ENCODE measurements around the gene TMEM114. TPM values are rescaled to one million over a fixed set of nuclear protein-coding genes. Genes with fewer than 3 reads are reported as not detected.
A peak's percentile ranks its signal among the peaks of the same experiment; 100 is the strongest.

The TMEM114 gene
- total and polyA plus RNA-seq, 4 donors = 0.28 to 5.8 (median 2.5) TPM

- 77% methylated on average over 3 of the region's 4 CpGs for WGBS (ENCODE audit: insufficient coverage)
- no peaks in the 10 kb centered on the region for H3K9me3 ChIP-seq (ENCODE audit: control insufficient read depth, insufficient read depth, low read length)
- H3K27me3 ChIP-seq (ENCODE audit: control insufficient read depth, insufficient read depth, low read length) = no peaks in the 10 kb centered on the region
- H3K4me1 ChIP-seq (ENCODE audit: control insufficient read depth, insufficient read depth, low read length) = no peaks in the 10 kb centered on the region
- H3K36me3 ChIP-seq (ENCODE audit: control insufficient read depth, insufficient read depth, low read length) = peaks cover 70% of the 10 kb centered on the region
- DNase-seq (ENCODE audit: low read depth in 4 of 6, low spot score in 6 of 6) = no peak
- no peak overlapping the region for H3K4me3 ChIP-seq (ENCODE audit: low read depth, low read length)
- H3K27ac ChIP-seq (ENCODE audit: low read depth, low read length) = no peak overlapping the region
These were observed 37.1 kb upstream of the TMEM114 start for GRCh38 chr16:8627456-8627855.

- Histone ChIP-seq H3K4me1 (ENCODE audit: control insufficient read depth, insufficient read depth, low read length) (no peaks in the 10 kb centered on the region), H3K36me3 (ENCODE audit: control insufficient read depth, insufficient read depth, low read length) (peaks cover 65% of the 10 kb centered on the region), H3K27me3 (ENCODE audit: control insufficient read depth, insufficient read depth, low read length) (no peaks in the 10 kb centered on the region), H3K27ac (ENCODE audit: low read depth, low read length) (no peak overlapping the region), H3K4me3 (ENCODE audit: low read depth, low read length) (no peak overlapping the region), H3K9me3 (ENCODE audit: control insufficient read depth, insufficient read depth, low read length) (no peaks in the 10 kb centered on the region)
- 92% methylated on average over 8 of the region's 8 CpGs for WGBS (ENCODE audit: insufficient coverage)
- DNase-seq (ENCODE audit: low read depth in 4 of 6, low spot score in 6 of 6) = no peak
These were observed 36.6 kb upstream of the TMEM114 start for GRCh38 chr16:8626946-8627345.

GRCh38 chr16:8625491-8626087 lies 35.3 kb upstream of the TMEM114 start:
- peaks cover 55% of the 10 kb centered on the region for H3K36me3 ChIP-seq (ENCODE audit: control insufficient read depth, insufficient read depth, low read length)

GRCh38 chr16:8623634-8624033 lies 33.3 kb upstream of the TMEM114 start:
- H3K36me3 ChIP-seq (ENCODE audit: control insufficient read depth, insufficient read depth, low read length) = peaks cover 35% of the 10 kb centered on the region

More at GRCh38 chr16:8625491-8626087, 35.3 kb upstream of the TMEM114 start:
- DNase-seq (ENCODE audit: low read depth in 4 of 6, low spot score in 6 of 6) = no peak
- WGBS (ENCODE audit: insufficient coverage) = 94% methylated on average over 7 of the region's 10 CpGs
- H3K9me3 ChIP-seq (ENCODE audit: control insufficient read depth, insufficient read depth, low read length) = no peaks in the 10 kb centered on the region
- no peak overlapping the region for H3K27ac ChIP-seq (ENCODE audit: low read depth, low read length)
- peaks cover 2% of the 10 kb centered on the region for H3K4me1 ChIP-seq (ENCODE audit: control insufficient read depth, insufficient read depth, low read length)
- no peak overlapping the region for H3K4me3 ChIP-seq (ENCODE audit: low read depth, low read length)
- H3K27me3 ChIP-seq (ENCODE audit: control insufficient read depth, insufficient read depth, low read length) = no peaks in the 10 kb centered on the region

GRCh38 chr16:8622315-8622656 lies 32.0 kb upstream of the TMEM114 start:
- Histone ChIP-seq H3K9me3 (ENCODE audit: control insufficient read depth, insufficient read depth, low read length) (no peaks in the 10 kb centered on the region), H3K27ac (ENCODE audit: low read depth, low read length) (no peak overlapping the region), H3K4me3 (ENCODE audit: low read depth, low read length) (peak overlapping the region; percentile 91), H3K4me1 (ENCODE audit: control insufficient read depth, insufficient read depth, low read length) (peaks cover 2% of the 10 kb centered on the region), H3K36me3 (ENCODE audit: control insufficient read depth, insufficient read depth, low read length) (peaks cover 23% of the 10 kb centered on the region), H3K27me3 (ENCODE audit: control insufficient read depth, insufficient read depth, low read length) (no peaks in the 10 kb centered on the region)
- no peak for DNase-seq (ENCODE audit: low read depth in 4 of 6, low spot score in 6 of 6)
- whole genome bisulfite sequencing (ENCODE audit: insufficient coverage) = 0% methylated on average over 2 of the region's 4 CpGs

More at GRCh38 chr16:8623634-8624033, 33.3 kb upstream of the TMEM114 start:
- H3K4me3 ChIP-seq (ENCODE audit: low read depth, low read length) = no peak overlapping the region
- no peak overlapping the region for H3K27ac ChIP-seq (ENCODE audit: low read depth, low read length)
- peaks cover 2% of the 10 kb centered on the region for H3K4me1 ChIP-seq (ENCODE audit: control insufficient read depth, insufficient read depth, low read length)
- H3K9me3 ChIP-seq (ENCODE audit: control insufficient read depth, insufficient read depth, low read length) = no peaks in the 10 kb centered on the region
- H3K27me3 ChIP-seq (ENCODE audit: control insufficient read depth, insufficient read depth, low read length) = no peaks in the 10 kb centered on the region
- DNase-seq (ENCODE audit: low read depth in 4 of 6, low spot score in 6 of 6) = no peak

- peak within 1 kb of the TSS; percentile 69 for H3K27ac ChIP-seq (ENCODE audit: low read depth, low read length)
- H3K4me1 ChIP-seq (ENCODE audit: control insufficient read depth, insufficient read depth, low read length) = peaks cover 2% of the 10 kb centered on the region
- H3K4me3 ChIP-seq (ENCODE audit: low read depth, low read length) = peak within 1 kb of the TSS; percentile 91
- no peaks in the 10 kb centered on the region for H3K9me3 ChIP-seq (ENCODE audit: control insufficient read depth, insufficient read depth, low read length)
- H3K36me3 ChIP-seq (ENCODE audit: control insufficient read depth, insufficient read depth, low read length) = peaks cover 18% of the 10 kb centered on the region
- H3K27me3 ChIP-seq (ENCODE audit: control insufficient read depth, insufficient read depth, low read length) = no peaks in the 10 kb centered on the region
- under 1% methylated on average over 38 of the region's 51 CpGs for WGBS (ENCODE audit: insufficient coverage)
- DNase-seq (ENCODE audit: low read depth in 4 of 6, low spot score in 6 of 6) = peak; percentile 66 to 97 (median 86)
These were observed 31.4 kb upstream of the TMEM114 start, which contains the start of gene METTL22 for GRCh38 chr16:8621572-8622314. Gene METTL22, plus strand, starts transcription at chr16:8621698. Its CDS starts 3,968 bp downstream, at chr16:8625666.

GRCh38 chr16:8621222-8621571 lies 30.9 kb upstream of the TMEM114 start:
- H3K36me3 ChIP-seq (ENCODE audit: control insufficient read depth, insufficient read depth, low read length) = peaks cover 12% of the 10 kb centered on the region
- H3K9me3 ChIP-seq (ENCODE audit: control insufficient read depth, insufficient read depth, low read length) = no peaks in the 10 kb centered on the region
- no peaks in the 10 kb centered on the region for H3K27me3 ChIP-seq (ENCODE audit: control insufficient read depth, insufficient read depth, low read length)
- 23% methylated on average over 9 of the region's 12 CpGs for WGBS (ENCODE audit: insufficient coverage)
- H3K27ac ChIP-seq (ENCODE audit: low read depth, low read length) = no peak overlapping the region
- peaks cover 2% of the 10 kb centered on the region for H3K4me1 ChIP-seq (ENCODE audit: control insufficient read depth, insufficient read depth, low read length)
- peak overlapping the region; percentile 91 for H3K4me3 ChIP-seq (ENCODE audit: low read depth, low read length)
- no peak for DNase-seq (ENCODE audit: low read depth in 4 of 6, low spot score in 6 of 6)

- H3K9me3 ChIP-seq (ENCODE audit: control insufficient read depth, insufficient read depth, low read length) = no peaks in the 10 kb centered on the region
- no peak overlapping the region for H3K4me3 ChIP-seq (ENCODE audit: low read depth, low read length)
- 95% methylated on average over 3 of the region's 6 CpGs for WGBS (ENCODE audit: insufficient coverage)
- H3K4me1 ChIP-seq (ENCODE audit: control insufficient read depth, insufficient read depth, low read length) = peaks cover 2% of the 10 kb centered on the region
- H3K36me3 ChIP-seq (ENCODE audit: control insufficient read depth, insufficient read depth, low read length) = peaks cover 6% of the 10 kb centered on the region
- no peaks in the 10 kb centered on the region for H3K27me3 ChIP-seq (ENCODE audit: control insufficient read depth, insufficient read depth, low read length)
- no peak for DNase-seq (ENCODE audit: low read depth in 4 of 6, low spot score in 6 of 6)
- H3K27ac ChIP-seq (ENCODE audit: low read depth, low read length) = no peak overlapping the region
These were observed 30.2 kb upstream of the TMEM114 start for GRCh38 chr16:8620535-8620934.

- Histone ChIP-seq H3K27me3 (ENCODE audit: control insufficient read depth, insufficient read depth, low read length) (no peaks in the 10 kb centered on the region), H3K4me1 (ENCODE audit: control insufficient read depth, insufficient read depth, low read length) (peaks cover 2% of the 10 kb centered on the region), H3K9me3 (ENCODE audit: control insufficient read depth, insufficient read depth, low read length) (no peaks in the 10 kb centered on the region), H3K4me3 (ENCODE audit: low read depth, low read length) (no peak overlapping the region), H3K27ac (ENCODE audit: low read depth, low read length) (no peak overlapping the region), H3K36me3 (ENCODE audit: control insufficient read depth, insufficient read depth, low read length) (peaks cover 4% of the 10 kb centered on the region)
- no CpG with 5 or more reads among the region's 5 CpGs for WGBS (ENCODE audit: insufficient coverage)
- DNase-seq (ENCODE audit: low read depth in 4 of 6, low spot score in 6 of 6) = no peak
These were observed 29.5 kb upstream of the TMEM114 start for GRCh38 chr16:8619671-8620370.
